OCI-LY3 (cell line): ENCODE results near the gene EYS.

Source experiments
- CTCF ChIP-seq: fragments of 200-600, 300-600 bp; sonication (generic); IDR thresholded peaks from 2 replicates; pipeline ENCODE4 v1.5.1; 2014; ENCODE audit warnings: antibody characterized with exemption, low read length, low read depth
- EZH2phosphoT487 ChIP-seq: fragments of 200-600 bp; shearing (Covaris generic); IDR thresholded peaks from 2 replicates; pipeline ENCODE4 v1.6.1; 2018; ENCODE audit warnings: antibody characterized with exemption, mixed run types, low read depth

- no peak for TF ChIP-seq CTCF
- TF ChIP-seq EZH2phosphoT487, result no peak
Observed at GRCh38 chr6:64104051-64104450, 1603.0 kb downstream of the EYS start.
